ENCODE data around the gene ELMOD3.
"Not testable (repeated sequence)": the region's sequence is repeated elsewhere in the genome, so short reads cannot be mapped to it uniquely, and the experiment has no call there.

The ELMOD3 gene

GRCh38 chr2:85439569-85439968 lies 85.0 kb downstream of the ELMOD3 start:
- DNase-seq (ENCODE audit: low read depth in 1 of 2, low spot score in 1 of 2), result not testable (repeated sequence)

DNA sequence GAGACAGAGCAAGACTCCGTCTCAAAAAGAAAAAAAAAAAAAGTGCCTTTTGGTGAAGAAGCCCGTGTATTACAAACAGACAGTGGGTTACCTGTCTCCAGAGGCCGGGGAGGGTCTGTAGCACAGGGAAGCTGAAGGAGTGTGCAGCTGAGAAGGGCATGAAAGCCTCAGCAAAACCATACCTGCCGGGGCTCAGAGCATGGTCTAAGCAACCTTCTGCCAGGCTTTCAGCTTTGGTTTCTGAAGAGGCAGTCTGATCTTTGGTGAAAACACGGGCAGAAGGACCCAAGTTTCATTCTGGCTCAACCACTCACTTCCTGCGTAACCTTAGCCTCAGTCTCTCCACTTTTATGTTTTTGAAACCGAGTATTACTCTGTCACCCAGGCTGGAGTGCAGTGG lies 85.4 kb downstream of the ELMOD3 start:
- DNase-seq (ENCODE audit: low read depth in 1 of 2, low spot score in 1 of 2), result no peak

- DNase-seq (ENCODE audit: low read depth in 1 of 2, low spot score in 1 of 2), result no peak
Measured at GRCh38 chr2:85440729-85441128, 86.2 kb downstream of the ELMOD3 start.

All from stimulated activated CD4-positive, alpha-beta T cell treated with anti-CD3 and anti-CD28 coated beads, Interleukin-15, amount 100 ng/mL, for 1 hour (primary cell).